HG03039 (cell line): ENCODE data around the gene SH3BP2.
A peak's percentile ranks its signal among the peaks of the same experiment; 100 is the strongest.

ENCODE experiments used
- ATAC-seq: cut with Tn5 transposase; IDR thresholded peaks from one replicate; pipeline ENCODE4 v1.9.1; 2021; ENCODE audit warnings: mild to moderate bottlenecking, moderate library complexity; ENCODE audit not compliant: unreplicated experiment

The SH3BP2 gene

GRCh38 chr4:2802618-2803531 lies 10.0 kb downstream of the SH3BP2 start:
- ATAC-seq = no peak

GRCh38 chr4:2803624-2804448 lies 11.0 kb downstream of the SH3BP2 start:
- no peak for ATAC-seq

DNA sequence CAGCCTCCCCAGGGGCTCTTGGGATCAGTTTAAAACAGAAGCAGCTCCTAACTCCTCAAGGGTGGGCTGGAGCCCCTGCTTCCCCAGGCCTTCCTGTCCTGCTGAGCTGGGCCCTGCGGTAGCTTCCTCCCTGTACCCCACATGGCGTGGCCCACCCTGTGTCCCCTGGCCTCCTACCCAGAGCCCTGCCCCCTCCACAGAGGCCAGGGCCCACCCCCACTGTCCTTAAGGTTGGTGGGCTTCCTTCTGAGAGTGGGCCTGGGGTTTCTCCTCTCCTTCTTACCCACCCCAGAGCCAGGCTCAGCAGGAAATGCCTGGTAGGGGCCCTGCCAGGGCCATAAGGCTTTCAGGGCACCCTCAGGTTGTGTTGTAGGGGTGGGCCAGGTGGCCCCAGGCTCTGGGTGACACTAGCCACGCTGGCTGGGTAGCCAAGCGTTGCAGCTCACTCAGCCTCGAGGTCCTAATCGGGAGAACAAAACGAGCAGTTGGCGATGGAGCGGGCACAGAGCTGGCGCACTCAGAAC lies 11.6 kb downstream of the SH3BP2 start:
- ATAC-seq = no peak

DNA sequence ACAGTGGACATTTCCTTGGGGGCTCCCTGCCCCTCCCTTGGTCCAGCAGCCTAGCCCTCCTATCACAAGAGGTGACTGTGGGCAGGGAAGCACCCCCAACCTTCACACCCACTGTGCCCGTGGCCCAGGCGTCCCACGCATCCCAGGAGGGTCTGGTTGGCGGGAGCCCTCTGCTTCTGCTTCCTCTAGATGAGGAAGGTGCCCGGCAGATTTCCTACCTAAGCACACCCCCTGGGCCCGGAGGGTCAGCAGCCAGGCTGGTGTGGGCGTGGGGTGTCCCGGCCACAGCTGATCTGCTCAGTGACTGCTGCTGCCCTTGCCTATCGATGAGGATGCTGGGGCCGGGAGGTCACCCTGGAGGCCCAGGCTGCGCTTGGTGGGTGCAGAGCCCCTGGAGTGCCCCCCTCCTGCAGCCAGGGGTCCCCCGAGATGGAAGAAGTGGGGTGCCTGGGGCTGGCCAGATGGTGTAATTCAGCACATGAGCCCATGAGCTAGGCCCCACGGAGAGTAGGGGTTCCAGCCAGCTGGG lies 12.2 kb downstream of the SH3BP2 start:
- ATAC-seq = no peak

DNA sequence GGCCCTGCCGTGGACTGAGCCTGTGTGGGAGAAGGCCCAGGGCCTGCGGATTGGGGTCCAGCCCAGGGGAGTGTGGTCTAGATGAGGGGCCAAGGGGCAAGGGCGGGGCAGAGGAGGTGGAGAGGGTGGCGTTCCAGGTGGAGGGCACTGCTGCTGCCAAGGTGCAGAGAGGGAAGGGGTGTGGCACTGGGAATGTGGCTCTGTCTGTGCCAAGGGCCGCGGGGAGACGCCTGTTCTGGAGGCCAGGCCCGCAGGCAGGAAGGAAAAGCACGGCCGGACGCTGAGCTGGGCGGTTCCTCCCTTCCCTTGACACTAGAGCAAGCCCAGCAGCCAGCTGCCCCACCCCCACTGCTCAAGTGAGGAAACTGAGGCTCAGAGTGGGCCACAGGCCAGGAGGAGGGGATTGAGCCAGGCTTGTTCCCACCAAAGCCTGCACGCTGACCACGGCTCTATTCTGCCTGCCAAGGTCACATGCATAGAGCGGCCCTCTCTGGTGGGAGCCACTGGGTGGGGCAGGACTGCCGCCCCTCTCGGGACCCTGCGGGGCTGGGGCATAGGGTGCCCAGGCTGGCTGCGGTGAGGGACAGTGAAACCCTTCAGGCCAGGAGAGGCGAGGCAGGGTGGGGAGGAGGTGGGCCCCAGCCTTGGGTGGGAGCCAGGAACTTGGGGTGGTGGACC lies 13.0 kb downstream of the SH3BP2 start:
- ATAC-seq = no peak

DNA sequence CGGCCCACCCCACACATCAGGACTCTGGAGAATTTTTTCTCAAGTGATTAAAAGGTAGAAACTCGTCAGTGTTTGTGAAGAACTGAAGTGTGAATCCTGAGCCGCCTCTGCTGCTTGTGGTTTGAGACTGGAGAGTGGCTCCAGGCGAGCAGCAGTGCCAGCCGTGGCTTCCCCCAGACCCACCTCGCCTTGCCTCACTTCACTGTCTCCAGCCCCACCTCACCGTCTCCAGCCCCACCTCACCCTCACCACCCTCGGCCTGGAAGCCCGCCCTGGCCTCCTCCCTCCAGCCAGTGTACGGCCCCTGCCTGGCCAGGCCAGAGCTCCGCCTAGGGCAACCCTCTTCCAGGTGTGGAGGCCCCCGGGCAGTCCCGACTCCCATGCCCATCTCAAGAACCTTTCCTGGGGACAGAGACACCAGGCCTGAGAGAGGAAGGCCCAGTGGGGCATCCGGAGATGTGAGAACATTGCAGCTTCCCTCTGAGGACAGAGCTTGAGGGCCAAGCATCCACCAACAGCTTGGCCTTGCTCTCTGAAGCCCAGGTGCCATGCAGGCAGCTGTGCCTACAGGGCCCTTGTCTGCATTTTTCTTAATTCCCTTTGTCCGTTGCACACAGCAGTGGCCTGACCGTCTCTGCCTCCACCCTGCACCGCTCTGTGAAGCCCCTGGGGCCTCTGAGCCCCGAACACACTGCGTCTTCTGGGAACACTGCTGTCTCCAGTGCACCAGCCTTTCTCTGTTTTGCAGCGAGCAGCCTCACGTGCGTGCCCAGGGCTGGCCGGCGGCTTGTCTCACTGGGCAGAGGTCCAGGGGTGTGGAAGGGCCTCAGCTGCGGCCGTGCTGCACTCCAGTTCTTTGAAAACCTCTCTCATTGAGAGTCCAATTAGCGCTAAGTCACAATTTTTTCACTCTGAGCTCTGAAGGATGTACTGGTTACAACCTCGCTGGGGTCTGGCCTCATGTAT lies 13.8 kb downstream of the SH3BP2 start:
- ATAC-seq = no peak

DNA sequence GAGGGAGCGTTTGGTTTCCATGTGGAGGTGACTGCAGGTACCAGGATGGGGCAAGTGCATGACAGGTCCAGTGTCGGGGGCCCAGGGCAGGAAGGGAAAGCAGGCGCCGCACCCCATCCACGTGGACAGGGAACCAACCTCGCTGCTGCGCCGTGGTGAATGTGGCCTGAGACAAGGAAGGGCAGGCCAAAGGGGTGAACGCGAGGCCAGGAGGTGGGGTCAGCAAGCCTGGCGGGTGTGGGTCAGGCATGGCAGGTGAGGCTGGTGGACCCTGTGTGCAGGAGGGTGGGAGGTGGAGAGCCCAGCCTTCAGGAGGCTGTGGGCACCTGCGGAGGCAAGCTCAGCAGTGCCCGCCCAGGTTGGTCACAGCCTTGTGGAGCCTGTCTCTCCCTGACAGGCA lies 14.7 kb downstream of the SH3BP2 start:
- ATAC-seq = no peak

DNA sequence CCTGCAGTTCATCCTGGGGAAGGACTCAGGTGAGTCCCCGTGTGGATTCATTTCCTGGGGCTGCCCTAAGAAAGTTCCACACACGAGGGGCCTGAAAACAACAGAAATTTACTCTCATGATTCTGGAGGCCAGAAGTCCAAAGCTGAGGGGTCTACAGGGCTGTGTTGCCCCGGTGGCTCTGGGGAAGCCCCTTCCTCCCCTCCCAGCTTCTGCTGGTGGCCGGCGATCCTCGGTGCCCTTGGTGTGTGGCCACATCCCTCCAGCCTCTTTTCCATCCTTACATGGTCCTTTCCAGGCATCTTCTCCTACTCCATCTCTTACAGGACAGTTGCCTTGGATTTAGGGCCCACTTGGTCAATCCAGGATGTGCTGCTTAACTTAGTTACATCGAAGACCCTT lies 15.1 kb downstream of the SH3BP2 start:
- no peak for ATAC-seq

GRCh38 chr4:2809610-2810180 lies 16.8 kb downstream of the SH3BP2 start:
- ATAC-seq = no peak

DNA sequence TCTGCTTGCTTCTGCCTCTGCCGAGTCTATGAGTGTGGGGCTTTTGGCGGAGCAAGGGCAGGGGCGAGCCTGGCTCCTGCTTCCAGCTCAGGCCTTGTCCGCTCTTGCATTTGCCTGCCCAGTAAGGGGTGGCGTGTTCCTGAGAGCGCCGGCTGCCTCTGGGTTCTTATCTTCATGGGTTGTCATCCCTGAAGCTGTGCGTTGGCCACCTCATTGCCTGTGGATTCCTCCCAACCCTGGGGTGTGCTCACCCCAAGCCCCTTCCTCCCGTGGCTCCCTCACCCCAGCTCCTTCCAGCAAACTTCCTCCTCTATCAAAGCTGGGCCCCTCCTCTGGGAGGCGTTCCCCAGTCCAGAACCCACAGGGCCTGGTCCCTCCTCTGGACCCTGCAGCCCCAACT lies 17.5 kb downstream of the SH3BP2 start:
- no peak for ATAC-seq

DNA sequence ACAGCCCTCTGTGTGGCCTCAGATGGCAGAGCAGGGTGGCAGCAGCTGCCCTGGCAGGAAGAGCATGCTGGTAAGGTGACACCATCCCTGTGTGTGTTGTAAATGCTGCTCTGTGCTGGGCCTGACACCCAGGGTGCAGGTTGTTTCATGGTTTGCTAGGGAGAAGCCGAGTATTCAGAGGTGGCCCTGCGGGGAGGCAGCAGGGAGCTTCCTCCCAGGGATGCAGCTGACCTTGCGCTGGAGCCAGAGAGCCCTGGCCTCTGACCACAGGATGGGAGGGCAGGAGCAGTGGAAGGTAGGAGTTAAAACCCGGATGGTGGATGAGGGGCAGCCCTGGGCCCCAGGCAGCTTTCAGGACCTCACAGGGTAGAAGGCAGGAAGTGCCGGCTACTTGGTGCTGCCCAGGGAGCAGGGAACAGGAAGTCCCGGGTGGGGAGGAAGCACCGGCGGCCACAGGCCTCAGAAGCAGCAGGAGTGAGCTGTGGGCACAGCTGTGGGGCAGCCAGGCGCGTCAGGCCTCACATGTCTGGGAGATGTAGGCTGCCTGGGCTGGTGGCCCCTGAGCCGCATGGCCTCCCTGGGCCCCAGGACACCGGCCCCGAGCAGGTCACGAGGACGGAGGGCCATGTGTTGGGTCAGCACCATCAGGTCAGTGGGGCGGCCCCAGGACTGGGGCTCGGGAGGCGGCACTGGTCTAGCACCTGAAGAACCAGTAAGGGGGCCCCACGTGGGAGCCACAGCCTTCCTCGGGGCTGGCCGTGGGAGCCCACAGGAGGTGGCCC lies 19.1 kb downstream of the SH3BP2 start:
- ATAC-seq = peak; percentile 43

DNA sequence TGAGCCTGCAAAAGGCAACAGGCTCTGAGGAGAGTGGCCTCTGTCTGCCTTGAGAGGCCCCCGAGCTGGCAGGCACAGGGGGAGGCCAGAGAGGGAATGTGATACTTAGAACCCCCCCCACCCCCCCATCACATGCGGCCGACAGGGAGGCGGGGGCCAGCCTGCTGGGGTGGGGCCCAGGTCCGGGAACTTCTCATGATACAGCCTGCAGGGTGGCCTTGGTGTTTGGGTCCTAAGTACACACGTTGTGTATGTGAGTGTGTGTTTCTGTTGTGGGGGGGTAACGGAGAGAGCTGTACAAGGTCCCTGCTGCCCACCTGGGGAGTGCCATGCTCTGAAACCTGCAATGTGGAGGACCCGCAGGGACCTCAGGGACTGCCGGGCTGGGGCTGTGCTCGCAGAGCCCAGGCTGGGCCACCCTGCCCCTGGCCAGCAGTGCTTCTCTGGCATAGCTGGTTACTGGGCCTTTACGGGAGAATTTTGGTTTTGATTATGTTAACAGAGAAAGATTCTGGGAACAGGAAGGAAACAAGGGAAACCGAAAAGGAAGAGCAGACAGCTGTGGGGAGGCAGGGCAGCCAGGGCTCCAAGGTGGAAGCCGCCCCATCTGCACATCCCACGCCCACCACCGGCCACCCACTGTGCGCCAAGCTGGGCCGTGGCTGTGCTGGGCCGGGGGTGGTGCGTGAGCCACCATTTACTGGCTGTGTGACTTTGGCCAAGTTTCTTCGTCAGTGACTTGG lies 19.9 kb downstream of the SH3BP2 start:
- ATAC-seq = peak; percentile 9

DNA sequence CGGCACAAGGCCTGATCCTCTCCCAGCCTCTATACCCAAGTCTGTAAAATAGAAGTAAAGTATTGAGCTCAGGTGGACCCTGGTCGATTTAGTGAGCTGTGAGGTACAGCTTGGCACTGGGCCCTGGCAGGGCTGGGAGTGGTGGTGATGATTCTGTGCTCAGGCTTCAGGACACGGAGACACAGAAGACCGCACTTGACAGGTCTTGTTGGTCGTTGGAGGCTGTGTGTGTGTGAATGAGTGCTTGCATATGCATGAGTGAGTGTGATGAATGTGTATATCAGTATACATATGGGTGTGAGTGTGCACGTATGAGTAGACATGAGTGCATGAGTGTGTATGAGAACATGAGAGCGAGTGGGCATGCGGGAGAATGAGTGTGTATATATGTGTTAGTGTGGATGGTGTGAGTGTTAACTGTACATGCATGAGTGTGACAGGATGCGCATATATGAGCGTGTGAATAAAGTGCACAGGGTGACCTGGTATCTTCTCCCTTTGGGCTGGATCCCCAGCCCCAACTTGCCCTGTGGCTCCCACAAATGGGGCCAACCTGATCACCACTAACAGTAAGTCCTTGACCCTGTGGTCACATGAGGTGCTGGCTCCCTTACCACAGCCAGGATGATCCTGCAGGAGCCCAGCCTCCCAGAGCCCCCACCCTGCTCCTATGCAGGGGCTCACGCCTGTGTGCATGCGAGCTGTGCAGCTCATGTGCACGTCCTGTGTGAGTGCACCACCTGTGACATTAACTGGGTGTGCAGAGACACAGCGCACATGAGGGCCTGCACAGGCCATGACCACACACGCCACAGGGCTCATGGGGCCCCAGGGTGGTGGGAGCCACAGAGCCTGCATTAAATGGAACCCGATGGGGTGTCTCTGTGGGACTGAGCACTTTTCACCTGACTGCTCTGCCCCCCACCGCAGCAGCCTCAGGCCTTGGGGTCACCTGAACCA lies 20.8 kb downstream of the SH3BP2 start:
- no peak for ATAC-seq

DNA sequence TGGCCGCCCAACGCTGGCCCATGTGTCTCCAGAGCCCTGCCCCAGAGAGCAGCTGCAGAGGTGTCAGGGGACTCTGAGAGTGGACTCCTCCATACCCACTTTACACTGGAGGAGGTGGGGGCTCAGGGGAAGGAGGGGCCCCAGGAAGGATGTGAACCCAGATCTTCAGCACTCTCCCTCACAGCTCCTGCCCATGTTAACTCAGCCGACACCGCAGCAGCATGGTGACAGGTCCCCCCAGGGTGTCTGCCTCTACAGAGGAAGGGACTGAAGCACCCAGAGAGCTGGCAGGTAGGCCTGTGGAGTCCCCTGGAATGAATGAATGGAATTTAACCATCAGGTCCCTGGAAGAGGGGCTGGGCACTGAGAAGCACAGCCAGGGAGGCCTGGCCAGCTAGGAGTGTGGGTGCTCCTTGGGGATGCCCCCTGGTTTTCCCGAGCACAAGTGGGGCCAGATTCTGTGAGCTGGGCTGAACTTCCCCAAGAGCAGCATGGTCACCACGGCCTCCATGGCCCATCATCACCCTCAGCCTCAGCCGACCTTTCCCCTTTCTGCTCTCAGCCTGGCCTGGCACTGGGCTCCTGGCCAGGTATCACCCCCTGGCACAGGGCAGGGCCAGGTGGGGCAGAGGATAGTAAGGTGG lies 21.9 kb downstream of the SH3BP2 start:
- ATAC-seq = no peak

- no peak for ATAC-seq
These were observed 23.6 kb downstream of the SH3BP2 start for GRCh38 chr4:2816401-2816954.

GRCh38 chr4:2817137-2817536 lies 24.3 kb downstream of the SH3BP2 start:
- no peak for ATAC-seq
